HepG2 (cell line): Measurements from ENCODE around the gene UPK1B. TPM values are rescaled to one million over a fixed set of nuclear protein-coding genes. Genes with fewer than 3 reads are reported as not detected.

ENCODE experiments used
- BCL6 ChIP-seq: IDR thresholded peaks from 2 replicates; pipeline ENCODE4 v1.6.1; 2016; ENCODE audit warnings: missing genetic modification reagents, missing compliant biosample characterization
- LCORL ChIP-seq, 2 experiments: fragments of 450-650 bp in 1 of 2; sonication (generic) in 1 of 2; formaldehyde crosslinking in 1 of 2; IDR thresholded peaks; 2 replicates each; pipeline versions ENCODE4 v1.5.0 to v1.6.1; 2017 to 2020; ENCODE audit warnings: antibody characterized with exemption in 1 of 2, missing genetic modification reagents in 1 of 2
- MLXIP ChIP-seq: sonication (generic); formaldehyde crosslinking; IDR thresholded peaks from 2 replicates; pipeline ENCODE4 v1.9.0; 2021; ENCODE audit warnings: missing genetic modification reagents, borderline replicate concordance
- NCOR1 ChIP-seq: fragments of 200-600 bp; sonication (generic); IDR thresholded peaks from 2 replicates; pipeline ENCODE4 v1.7.0; 2017; ENCODE audit warnings: antibody characterized with exemption, low read length, borderline replicate concordance
- NR2F6 ChIP-seq, 2 experiments: IDR thresholded peaks; 2 replicates each; pipeline ENCODE4 v1.6.1; 2016; ENCODE audit warnings: antibody characterized with exemption in 1 of 2, mild to moderate bottlenecking in 1 of 2
- RCOR2 ChIP-seq: IDR thresholded peaks from 2 replicates; pipeline ENCODE4 v1.6.1; 2016; ENCODE audit warnings: missing biosample characterization, missing genetic modification reagents
- THAP9 ChIP-seq: sonication (generic); formaldehyde crosslinking; IDR thresholded peaks from 2 replicates; pipeline ENCODE4; 2020; ENCODE audit warnings: missing genetic modification reagents, mild to moderate bottlenecking, borderline replicate concordance
- XRCC5 ChIP-seq: fragments of 200-400 bp; formaldehyde crosslinking; optimal IDR thresholded peaks from 2 replicates; pipeline ENCODE3; 2017; ENCODE audit warnings: mild to moderate bottlenecking, low read length
- ZBTB21 ChIP-seq: sonication (generic); formaldehyde crosslinking; IDR thresholded peaks from 2 replicates; pipeline ENCODE4 v1.4.0; 2020; ENCODE audit warnings: missing genetic modification reagents
- ZBTB3 ChIP-seq: sonication (generic); formaldehyde crosslinking; IDR thresholded peaks from 2 replicates; pipeline ENCODE4 v1.4.0; 2020; ENCODE audit warnings: low read depth, mild to moderate bottlenecking, moderate library complexity, missing genetic modification reagents, borderline replicate concordance
- ZNF12 ChIP-seq: sonication (generic); formaldehyde crosslinking; IDR thresholded peaks from 2 replicates; pipeline ENCODE4 v1.5.0; 2020; ENCODE audit warnings: missing genetic modification reagents
- ZNF251 ChIP-seq: sonication (generic); formaldehyde crosslinking; IDR thresholded peaks from 2 replicates; pipeline ENCODE4 v1.9.0; 2021; ENCODE audit warnings: mild to moderate bottlenecking, missing genetic modification reagents
- ZNF367 ChIP-seq: sonication (generic); formaldehyde crosslinking; IDR thresholded peaks from 2 replicates; pipeline ENCODE4 v1.4.0; 2020; ENCODE audit warnings: missing genetic modification reagents, borderline replicate concordance
- ZNF501 ChIP-seq: sonication (generic); formaldehyde crosslinking; IDR thresholded peaks from 2 replicates; pipeline ENCODE4 v1.5.1; 2020; ENCODE audit warnings: mild to moderate bottlenecking, moderate library complexity, missing genetic modification reagents
- ZNF841 ChIP-seq: sonication (generic); formaldehyde crosslinking; IDR thresholded peaks from 2 replicates; pipeline ENCODE4 v1.8.1; 2023; ENCODE audit warnings: missing genetic modification reagents, borderline replicate concordance
- polyA plus RNA-seq, 8 experiments: library from polyadenylated mRNA; depleted of rRNA in 3 of 8; stranded (reverse) in 7 of 8; unstranded in 1 of 8; fragments of >200 nt; fragmentation: Illumina TruSeq in 4 of 8; extraction: Trizol in 4 of 8; gene quantifications; 2 replicates each; pipeline versions ENCODE4 v1.2.1 to v1.2.3, GENCODE V29; 2011 to 2016; ENCODE audit warnings: low read depth in 4 of 8, missing spikeins in 1 of 8, mixed read lengths in 1 of 8; ENCODE audit not compliant: insufficient read depth in 1 of 8
- total RNA-seq, 5 experiments: library from RNA; depleted of rRNA; stranded (reverse); fragments of >200 nt; fragmentation: Illumina TruSeq; extraction: Trizol; gene quantifications; 2 replicates each; pipeline ENCODE4 v1.2.3, GENCODE V29; 2016; ENCODE audit warnings: low read depth in 1 of 5
- TF ChIP-seq, protein P1 (sequence below): sonication (generic); formaldehyde crosslinking; conservative IDR thresholded peaks from 2 replicates; pipeline ENCODE4 v1.4.0; 2020; ENCODE audit warnings: missing genetic modification reagents
- TF ChIP-seq, protein P2 (sequence below): sonication (generic); formaldehyde crosslinking; IDR thresholded peaks from 2 replicates; pipeline ENCODE4 v1.4.0; 2020; ENCODE audit warnings: missing genetic modification reagents

The UPK1B gene
- total and polyA plus RNA-seq, 2 of the 13 experiments (the other 11 are each of a cell fraction or from before 2014, with no cell fraction given): not detected

- TF ChIP-seq, protein P1, sequence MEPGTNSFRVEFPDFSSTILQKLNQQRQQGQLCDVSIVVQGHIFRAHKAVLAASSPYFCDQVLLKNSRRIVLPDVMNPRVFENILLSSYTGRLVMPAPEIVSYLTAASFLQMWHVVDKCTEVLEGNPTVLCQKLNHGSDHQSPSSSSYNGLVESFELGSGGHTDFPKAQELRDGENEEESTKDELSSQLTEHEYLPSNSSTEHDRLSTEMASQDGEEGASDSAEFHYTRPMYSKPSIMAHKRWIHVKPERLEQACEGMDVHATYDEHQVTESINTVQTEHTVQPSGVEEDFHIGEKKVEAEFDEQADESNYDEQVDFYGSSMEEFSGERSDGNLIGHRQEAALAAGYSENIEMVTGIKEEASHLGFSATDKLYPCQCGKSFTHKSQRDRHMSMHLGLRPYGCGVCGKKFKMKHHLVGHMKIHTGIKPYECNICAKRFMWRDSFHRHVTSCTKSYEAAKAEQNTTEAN: no peak
- TF ChIP-seq THAP9 (CRISPR knock-in tag) (no peak), LCORL (IDR thresholded peaks at IDR 0.05) (no peak), LCORL (CRISPR knock-in tag; IDR thresholded peaks at IDR 0.05) (no peak; the same call in 1 of the 2 replicates), MLXIP (CRISPR knock-in tag) (no peak), ZBTB21 (CRISPR knock-in tag) (no peak), ZNF841 (peak; percentile 59; the same call in 1 of the 2 replicates), NCOR1 (no peak), ZNF251 (CRISPR knock-in tag) (no peak), XRCC5 (no peak), ZNF501 (peak; percentile 76; the same call in 1 of the 2 replicates), NR2F6 (IDR thresholded peaks at IDR 0.05) (no peak), NR2F6 (CRISPR knock-in tag; IDR thresholded peaks at IDR 0.05) (peak; percentile 27; the same call in 1 of the 2 replicates), BCL6 (CRISPR knock-in tag) (no peak), ZNF12 (CRISPR knock-in tag) (peak; percentile 65; the same call in 1 of the 2 replicates), RCOR2 (CRISPR knock-in tag) (no peak), ZNF367 (CRISPR knock-in tag) (no peak; the same call in 1 of the 2 replicates), ZBTB3 (0 out of 2 replicates have a peak, but pooled peaks have one; percentile 38)
- TF ChIP-seq, protein P2, sequence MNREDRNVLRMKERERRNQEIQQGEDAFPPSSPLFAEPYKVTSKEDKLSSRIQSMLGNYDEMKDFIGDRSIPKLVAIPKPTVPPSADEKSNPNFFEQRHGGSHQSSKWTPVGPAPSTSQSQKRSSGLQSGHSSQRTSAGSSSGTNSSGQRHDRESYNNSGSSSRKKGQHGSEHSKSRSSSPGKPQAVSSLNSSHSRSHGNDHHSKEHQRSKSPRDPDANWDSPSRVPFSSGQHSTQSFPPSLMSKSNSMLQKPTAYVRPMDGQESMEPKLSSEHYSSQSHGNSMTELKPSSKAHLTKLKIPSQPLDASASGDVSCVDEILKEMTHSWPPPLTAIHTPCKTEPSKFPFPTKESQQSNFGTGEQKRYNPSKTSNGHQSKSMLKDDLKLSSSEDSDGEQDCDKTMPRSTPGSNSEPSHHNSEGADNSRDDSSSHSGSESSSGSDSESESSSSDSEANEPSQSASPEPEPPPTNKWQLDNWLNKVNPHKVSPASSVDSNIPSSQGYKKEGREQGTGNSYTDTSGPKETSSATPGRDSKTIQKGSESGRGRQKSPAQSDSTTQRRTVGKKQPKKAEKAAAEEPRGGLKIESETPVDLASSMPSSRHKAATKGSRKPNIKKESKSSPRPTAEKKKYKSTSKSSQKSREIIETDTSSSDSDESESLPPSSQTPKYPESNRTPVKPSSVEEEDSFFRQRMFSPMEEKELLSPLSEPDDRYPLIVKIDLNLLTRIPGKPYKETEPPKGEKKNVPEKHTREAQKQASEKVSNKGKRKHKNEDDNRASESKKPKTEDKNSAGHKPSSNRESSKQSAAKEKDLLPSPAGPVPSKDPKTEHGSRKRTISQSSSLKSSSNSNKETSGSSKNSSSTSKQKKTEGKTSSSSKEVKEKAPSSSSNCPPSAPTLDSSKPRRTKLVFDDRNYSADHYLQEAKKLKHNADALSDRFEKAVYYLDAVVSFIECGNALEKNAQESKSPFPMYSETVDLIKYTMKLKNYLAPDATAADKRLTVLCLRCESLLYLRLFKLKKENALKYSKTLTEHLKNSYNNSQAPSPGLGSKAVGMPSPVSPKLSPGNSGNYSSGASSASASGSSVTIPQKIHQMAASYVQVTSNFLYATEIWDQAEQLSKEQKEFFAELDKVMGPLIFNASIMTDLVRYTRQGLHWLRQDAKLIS: no peak
Observed at GRCh38 chr3:119240591-119241434, 67.4 kb downstream of the UPK1B start, which contains the start of gene B4GALT4 (continued).
